HG03039 (cell line): ENCODE measurements around the gene RNF150.

Source experiments
- ATAC-seq: cut with Tn5 transposase; IDR thresholded peaks from one replicate; pipeline ENCODE4 v1.9.1; 2021; ENCODE audit warnings: mild to moderate bottlenecking, moderate library complexity; ENCODE audit not compliant: unreplicated experiment

Gene RNF150

GRCh38 chr4:140993370-140993769 is 139.9 kb downstream of the RNF150 start:
- no peak for ATAC-seq

DNA sequence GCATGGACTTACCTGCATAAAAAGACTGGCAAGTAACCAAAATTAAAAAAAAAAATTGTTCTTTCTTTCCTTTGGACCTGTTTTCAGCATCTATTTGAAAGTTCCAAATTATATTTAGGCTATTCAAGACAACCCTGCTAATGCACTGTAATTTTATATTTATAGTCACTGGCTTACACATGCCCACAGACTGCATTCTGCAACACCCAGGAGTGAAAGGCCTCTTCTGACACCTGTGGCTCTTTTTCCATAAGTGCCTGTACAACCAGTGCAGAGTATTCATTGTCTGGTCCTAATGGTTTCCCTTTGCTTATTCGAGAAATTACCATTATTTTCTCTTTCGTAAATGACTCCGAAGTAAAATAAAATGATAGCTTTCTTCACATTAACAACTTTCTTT is 143.3 kb downstream of the RNF150 start:
- no peak for ATAC-seq

DNA sequence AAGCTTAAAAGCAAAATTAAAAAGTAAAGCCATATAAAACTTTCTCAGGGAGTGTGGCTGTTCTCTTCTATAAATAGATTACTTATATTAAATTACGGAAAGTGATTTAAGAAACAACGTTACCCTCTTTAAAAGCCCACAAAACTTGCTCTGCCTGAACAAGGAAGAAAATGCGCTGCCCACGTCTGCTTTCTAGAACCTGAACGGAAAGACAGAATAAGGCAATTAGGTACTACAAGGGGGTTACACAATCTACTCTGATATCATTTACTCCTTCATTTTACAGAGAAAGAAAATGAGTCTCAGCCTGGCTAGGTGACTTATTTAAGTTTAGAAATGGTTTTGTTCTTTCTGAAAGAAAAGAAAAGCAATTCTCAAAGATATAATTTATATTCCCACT is 147.2 kb downstream of the RNF150 start:
- ATAC-seq: no peak

DNA sequence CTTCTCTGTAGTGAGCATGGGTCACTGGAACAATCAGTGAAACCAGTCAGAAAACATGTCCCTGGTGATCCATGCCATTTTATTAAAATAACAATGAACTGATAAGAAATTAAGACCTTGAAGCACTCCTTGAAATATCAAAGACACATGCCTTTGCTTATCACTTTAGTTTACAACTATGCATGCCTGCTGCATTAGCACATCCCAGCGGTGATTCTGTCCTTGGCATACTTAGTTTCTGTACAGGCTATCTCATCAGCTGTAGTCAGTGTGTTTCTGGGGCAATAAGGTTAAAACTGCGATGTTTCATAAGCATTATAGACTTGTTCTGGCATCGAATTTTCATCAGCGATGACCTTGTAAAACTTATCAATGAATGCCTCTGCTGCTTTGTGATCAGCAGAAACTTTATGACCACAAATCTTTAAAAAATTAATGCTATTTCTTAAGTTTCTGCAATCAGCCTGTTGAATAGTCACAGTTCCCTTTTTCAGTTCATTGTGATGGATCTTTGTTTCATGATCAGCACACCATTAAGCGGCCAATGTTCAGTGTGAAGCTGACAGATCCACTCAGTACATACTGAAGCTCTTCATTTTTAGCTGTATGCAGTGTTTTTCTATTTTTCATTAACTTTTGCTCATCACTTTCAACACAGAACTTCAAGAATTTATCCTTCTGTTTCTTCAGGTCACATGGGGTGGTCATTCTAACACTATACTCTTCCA is 150.5 kb downstream of the RNF150 start:
- ATAC-seq: no peak

DNA sequence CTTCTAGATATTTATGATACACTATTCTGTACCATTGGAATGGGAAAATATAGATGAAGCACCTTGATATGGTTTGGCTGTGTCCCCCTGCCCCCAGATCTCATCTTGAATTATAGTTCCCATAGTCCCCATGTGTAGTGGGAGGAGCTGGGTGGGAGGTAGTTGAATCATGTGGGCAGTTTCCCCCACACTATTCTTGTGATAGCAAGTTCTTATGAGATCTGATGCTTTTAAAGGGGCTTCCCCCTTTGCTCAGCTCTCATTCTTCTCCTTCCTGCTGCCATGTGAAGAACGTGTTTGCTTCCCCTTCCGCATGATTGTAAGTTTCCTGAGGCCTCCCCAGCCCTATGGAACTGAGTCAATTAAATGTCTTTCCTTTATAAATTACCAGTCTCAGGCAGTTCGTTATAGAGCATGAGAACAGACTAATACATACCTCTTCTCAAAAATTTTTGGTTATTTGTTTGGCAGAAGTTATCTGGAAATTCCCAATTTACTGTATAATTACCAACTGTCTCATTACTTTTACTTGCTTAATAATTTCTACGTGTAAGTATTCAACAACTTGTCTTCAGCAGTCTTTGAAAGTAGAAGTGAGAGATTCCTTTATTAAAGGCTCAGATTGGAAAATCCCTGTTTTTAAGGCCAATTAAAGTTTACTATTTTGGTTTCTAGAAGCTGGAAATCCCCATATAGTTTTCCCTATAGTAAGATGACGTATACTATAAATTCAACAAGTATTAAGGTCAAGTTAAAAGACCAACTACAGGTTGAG is 152.7 kb downstream of the RNF150 start:
- ATAC-seq: no peak

DNA sequence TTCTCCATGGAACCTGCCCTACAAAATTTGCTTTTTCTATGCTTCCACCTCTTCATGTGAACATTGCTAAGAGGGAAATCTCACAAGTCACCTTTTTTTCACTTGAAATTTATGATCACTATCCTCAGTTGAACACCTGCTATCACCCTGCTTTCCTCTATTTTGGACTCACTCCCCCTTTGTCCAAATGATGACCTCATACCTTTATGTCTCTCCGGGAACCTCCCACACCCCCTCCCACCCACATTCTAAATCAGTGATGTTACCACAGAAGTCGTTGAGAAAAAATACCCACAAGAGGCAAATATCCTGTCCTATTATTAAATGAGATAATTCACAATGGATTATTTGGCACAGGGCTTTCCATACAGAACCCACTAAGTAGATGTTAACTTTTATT is 156.5 kb downstream of the RNF150 start:
- ATAC-seq: no peak

- no peak for ATAC-seq
Observed at GRCh38 chr4:140971077-140971792, 162.0 kb downstream of the RNF150 start.

DNA sequence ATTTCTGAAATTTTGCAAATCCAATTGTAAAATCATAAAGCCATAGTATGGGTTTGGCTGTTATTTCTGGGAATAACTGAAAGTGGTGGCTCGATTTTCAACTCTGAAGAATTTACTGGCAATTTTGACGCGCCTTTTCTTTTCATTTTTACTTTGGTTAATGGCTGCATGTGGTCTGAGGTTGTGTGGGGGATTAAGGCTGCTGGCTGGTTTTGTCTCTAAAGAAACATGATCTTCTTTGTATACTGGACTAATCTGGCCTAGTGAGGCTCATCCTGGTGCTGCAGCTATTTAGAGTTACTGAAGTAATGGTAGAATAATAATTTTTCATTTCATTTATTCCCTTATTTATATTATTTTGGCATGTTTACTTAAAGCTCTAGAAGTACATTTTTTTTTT is 164.0 kb downstream of the RNF150 start:
- ATAC-seq: no peak

- no peak for ATAC-seq
Observed at GRCh38 chr4:140968371-140968770, 164.9 kb downstream of the RNF150 start.

DNA sequence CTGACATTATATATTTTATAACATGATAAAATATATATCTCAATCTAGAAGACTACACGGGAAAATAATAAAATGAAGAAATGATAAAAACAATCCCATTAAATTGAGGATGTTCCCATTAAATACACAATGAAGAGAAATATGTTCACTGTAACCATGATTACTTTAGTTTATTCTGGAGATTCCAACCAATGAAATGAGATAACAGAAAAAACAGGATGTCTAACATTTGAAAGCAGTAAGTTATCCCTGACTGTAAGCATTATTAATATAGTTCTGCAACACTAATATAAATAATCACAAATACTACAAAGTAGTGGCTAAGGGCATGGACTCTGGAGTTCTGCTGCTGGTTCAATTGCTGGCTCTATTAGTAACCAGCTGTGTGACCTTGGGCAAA is 169.4 kb downstream of the RNF150 start:
- no peak for ATAC-seq

- no peak for ATAC-seq
Observed at GRCh38 chr4:140955641-140956040, 177.6 kb downstream of the RNF150 start.

- no peak for ATAC-seq
Observed at GRCh38 chr4:140952717-140953116, 180.6 kb downstream of the RNF150 start.

GRCh38 chr4:140947506-140947905 is 185.8 kb downstream of the RNF150 start:
- ATAC-seq: no peak

- ATAC-seq: no peak
Observed at GRCh38 chr4:140945106-140945505, 188.2 kb downstream of the RNF150 start.

DNA sequence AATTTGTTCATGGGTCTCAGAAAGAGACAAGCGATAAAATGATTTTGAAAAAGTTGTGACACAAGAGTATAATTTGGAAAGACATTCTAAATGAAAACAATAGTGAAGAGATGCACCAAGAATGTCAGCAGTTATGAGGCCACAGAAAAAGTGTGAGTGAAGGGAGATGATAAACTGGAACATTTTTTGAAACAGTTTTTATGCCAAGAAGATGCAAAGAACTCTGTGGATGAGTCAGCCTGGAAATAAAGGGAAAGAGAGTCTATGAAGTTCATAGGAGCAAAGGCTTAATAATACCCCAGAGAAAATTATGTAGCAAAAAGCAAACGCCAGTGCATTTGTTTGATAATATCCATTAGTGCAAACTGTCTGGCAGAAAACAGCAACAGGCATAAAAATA is 188.7 kb downstream of the RNF150 start:
- ATAC-seq: no peak

DNA sequence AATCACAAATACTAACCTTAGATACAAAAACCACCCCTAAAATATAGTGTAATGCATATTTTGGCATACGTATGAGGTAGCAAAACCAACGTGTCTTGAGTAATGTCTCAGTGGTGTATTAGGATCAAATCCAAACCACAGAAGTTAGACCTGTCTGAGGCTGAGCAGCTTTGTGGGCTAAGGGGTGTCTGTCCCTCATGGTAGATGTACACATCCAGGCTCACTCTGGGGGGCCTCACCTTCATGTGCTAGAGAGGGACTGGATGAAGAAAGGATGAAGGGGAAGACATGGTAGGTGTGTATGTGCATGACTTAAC is 189.1 kb downstream of the RNF150 start:
- ATAC-seq: no peak

DNA sequence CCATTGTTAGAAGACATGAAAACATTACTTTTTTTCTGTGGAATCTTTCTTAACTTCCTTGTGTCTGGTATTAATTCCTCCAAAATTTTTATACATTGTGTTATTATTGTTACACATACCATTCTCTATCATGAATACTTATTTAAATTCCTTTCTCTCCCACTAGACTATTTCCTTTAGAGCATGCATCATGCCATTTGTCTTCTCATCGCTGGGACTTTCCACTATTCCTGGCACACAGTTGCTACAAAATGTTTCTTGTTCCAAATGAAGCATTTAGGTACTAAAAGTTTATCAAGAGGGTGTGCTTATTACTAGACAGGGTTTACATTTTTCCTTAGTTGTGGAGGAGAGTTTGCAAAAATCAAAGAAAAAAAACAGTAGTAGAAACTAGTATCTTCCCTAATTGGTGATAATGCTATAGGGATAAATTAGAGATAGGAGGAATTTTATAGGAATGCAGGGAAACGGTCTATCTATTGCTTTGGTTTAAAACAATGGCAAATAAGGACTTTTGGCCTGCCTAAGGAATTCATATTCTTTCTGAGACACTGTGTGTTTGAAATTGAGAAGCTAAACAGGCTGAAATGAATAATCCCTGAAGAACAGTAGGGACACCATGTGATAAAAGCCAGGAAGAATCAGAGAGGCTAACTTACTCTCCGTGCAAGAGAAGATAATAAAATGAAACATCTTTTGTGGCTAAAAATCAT is 189.6 kb downstream of the RNF150 start:
- no peak for ATAC-seq

GRCh38 chr4:140940589-140940988 is 192.7 kb downstream of the RNF150 start:
- no peak for ATAC-seq

DNA sequence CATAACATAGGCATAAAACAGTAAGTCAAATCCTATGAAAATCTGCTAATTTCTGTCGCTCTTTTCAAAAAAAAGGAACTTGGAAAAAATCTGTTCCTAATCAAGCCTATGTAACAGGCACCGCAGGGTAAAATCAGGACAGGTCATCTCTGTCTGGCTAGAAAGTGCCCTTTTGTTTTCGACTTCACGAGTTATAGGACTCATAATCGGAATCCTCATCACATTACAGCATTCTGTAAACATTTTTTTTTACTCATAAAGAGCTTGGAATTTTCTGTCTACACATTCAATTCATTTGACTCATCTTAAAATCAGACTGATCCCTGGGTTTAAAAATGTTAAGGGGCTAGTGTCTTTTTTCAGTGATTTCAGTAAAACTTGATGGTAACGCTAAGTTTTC is 195.4 kb downstream of the RNF150 start:
- no peak for ATAC-seq

DNA sequence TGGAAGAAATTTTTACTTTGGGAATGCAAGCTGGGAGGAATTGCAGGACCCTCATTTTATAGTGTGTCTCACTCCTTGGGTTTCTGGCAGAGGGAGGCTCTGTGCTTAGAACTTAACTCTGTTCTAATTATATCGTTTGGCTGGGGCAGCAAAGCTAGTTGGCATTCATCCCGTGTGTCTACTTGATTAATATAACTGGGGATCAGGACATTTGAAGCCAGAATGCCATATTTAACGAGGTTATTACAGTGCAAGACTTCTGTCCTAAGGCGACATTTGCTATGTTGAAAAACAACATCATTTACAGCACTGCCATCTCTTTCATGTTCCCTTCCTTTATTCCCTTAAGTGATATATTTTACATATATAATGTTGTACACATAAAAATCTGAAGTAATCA is 198.0 kb downstream of the RNF150 start:
- ATAC-seq: no peak

DNA sequence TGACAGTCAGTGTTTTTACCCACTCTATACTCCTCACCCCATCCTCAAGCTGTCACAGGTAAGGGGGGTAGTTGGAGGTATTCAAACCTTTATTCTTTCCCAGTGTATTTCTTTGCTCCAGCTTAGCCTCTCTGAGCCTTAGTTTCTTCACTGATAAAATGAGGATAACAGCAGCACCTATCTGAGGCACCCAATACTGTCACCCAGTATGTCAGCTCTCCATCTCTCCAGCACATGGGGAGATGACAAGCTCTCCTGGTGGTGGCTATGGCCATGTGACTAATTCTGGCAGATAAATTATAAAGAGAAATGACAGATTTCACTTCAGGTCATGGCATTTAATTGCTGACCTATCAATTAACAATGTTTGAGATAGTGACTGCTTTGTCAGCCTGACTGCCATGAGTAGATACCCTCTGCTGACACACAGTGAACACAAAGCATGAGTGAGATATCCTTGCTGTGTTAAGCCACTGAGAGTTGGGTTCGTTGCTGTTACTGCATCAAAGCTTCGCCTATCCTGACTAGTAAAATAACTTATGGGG is 200.7 kb downstream of the RNF150 start:
- ATAC-seq: no peak
